Pancreas (tissue), 10 donors: ENCODE measurements around the gene CCDC78. TPM values are rescaled to one million over a fixed set of nuclear protein-coding genes. Genes with fewer than 3 reads are reported as not detected.

Source experiments
- ATAC-seq, 4 donors: fragments of 200-7000 bp; cut with Tn5 transposase; one replicate each; pipeline versions ENCODE4 v1.8.0 to v1.9.1; 2020; ENCODE audit warnings: mild to moderate bottlenecking in 4 of 4, moderate library complexity in 4 of 4
- DNase-seq, 6 donors: peaks; one replicate each; pipeline ENCODE4 v3.0.0-alpha.2; 2020
- FAIRE-seq: peaks from 2 replicates; lab custom pipeline; 2012; peaks lifted over from hg19 to GRCh38; lab: Jason Lieb, UNC
- H3K27ac ChIP-seq, 4 donors: fragments of 200-600 bp; sonication (generic); 1 replicate in 3 of 4; 2 replicates in 1 of 4; pipeline versions ENCODE4 v1.5.0 to v1.8.0; 2020
- H3K27me3 ChIP-seq, 4 donors: fragments of 200-600 bp; one replicate each; pipeline ENCODE4 v1.8.0; 2021
- H3K36me3 ChIP-seq, 3 donors: fragments of 200-600 bp; sonication (generic) in 1 of 3; one replicate each; pipeline versions ENCODE4 v1.5.0 to v1.8.0; 2020 to 2021
- H3K4me1 ChIP-seq, 3 donors: fragments of 200-600 bp; one replicate each; pipeline ENCODE4 v1.8.0; 2021
- H3K4me3 ChIP-seq, 4 donors: fragments of 200-600 bp; sonication (generic) in 2 of 4; one replicate each; pipeline versions ENCODE4 v1.5.0 to v1.8.0; 2020 to 2021
- H3K9me3 ChIP-seq, 4 donors: fragments of 200-600 bp; one replicate each; pipeline ENCODE4 v1.8.0; 2021
- WGBS, 2 donors: extraction: QIAGEN DNeasy Blood & Tissue Kit; methylation state at CpG; one replicate each; pipeline ENCODE4 v1.1.7; 2013; 5-methylcytosine and 5-hydroxymethylcytosine counted together
- intact Hi-C, 3 donors: fragments of 100-400 bp; cut with DNase I; formaldehyde crosslinking; loops; one replicate each; pipeline versions ENCODE4 v1.11.1 to v1.14.2; 2022
- polyA plus RNA-seq, 2 donors: library from polyadenylated mRNA; stranded (reverse); fragments of 200-250 nt; gene quantifications; one replicate each; pipeline ENCODE4 v1.2.3, GENCODE V29; 2013
- total RNA-seq, 6 donors: library from RNA; stranded (reverse); fragmentation: NEBNext Ultra II Directional in 4 of 6; extraction: Animal tissue kit (Norgen Biotek cat#: 25700) in 4 of 6; gene quantifications; one replicate each; pipeline versions ENCODE4 v1.2.1 to v1.2.4, GENCODE V29; 2021 to 2023
- TF ChIP-seq, protein P1 (sequence below), 4 donors: fragments of 200-600 bp; sonication (generic) in 3 of 4; IDR thresholded peaks; one replicate each; pipeline versions ENCODE4 v1.5.0 to v1.8.0; 2021; ENCODE audit warnings: antibody characterized with exemption in 4 of 4
- donor health status: healthy with polysubstance abuse.
- donor health status: DM: no; HTN: no; CAD: no; lungs with moderate emphysema.
- donor health status: DM: no; HTN: no; CAD: no.
- donor health status: control.
- donor health status: control.
- donor health status: Bipolar disorder and iron deficiency.
- donor health status: DM: yes; HTN: yes; CAD: no.
- donor health status: DM: no; HTN: no; CAD: no.
- donor health status: DM: no; HTN: no; CAD: no.
- donor health status: DM: yes; HTN: yes; CAD: no.

The CCDC78 gene
- total and polyA plus RNA-seq, 8 donors: 0.16 to 7.7 (median 0.46) TPM

DNA sequence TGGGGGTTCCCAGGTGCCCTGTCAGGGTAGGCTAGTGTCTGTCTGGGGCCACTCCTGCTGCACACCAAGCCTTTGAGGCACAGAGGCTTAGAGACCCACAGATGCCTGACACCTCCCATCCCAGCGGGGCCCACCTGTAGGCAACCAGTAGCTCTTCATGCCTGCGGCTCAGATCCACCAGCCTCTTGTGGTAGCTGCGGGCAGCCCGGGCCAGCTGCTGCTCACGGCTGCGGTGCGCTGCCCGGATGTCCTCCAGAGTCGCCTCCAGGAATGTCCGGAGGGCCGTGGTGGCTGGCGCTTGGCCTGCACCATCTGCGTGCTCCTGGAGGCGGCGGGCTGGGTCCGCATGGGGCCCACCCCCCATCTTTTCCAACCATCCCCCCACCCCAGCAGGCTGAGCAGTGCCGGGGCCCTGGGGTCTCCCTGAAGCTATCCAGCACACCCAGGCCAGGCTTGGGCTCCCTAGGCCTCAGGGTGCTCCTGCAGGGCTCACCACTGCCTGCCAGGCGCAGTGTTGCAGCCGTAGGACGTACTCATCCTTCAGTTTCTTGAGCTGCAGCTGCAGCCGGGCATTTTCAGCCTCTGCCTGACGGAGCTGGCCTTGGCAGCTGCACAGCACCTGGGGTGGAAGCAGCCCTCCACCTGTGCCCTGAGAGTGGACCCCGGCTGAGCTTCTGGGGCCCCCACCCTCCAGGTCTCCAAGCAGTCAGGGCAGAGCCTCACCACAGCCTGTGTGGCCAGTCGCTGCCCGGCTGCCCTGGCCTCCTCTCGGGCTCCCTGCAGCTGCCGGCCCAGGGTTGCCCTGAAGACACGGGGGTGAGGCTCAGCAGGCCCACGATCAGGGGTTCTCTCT is 1.8 kb downstream of the CCDC78 start:
- DNase-seq (peak in 2 of 6 donors; percentile 37 to 78), FAIRE-seq (no peak), ATAC-seq (no peak)
- no peak overlapping the region for H3K27ac ChIP-seq
- no peaks in the 10 kb centered on the region for H3K27me3 ChIP-seq
- H3K4me3 ChIP-seq: no peak overlapping the region
- TF ChIP-seq, protein P1, sequence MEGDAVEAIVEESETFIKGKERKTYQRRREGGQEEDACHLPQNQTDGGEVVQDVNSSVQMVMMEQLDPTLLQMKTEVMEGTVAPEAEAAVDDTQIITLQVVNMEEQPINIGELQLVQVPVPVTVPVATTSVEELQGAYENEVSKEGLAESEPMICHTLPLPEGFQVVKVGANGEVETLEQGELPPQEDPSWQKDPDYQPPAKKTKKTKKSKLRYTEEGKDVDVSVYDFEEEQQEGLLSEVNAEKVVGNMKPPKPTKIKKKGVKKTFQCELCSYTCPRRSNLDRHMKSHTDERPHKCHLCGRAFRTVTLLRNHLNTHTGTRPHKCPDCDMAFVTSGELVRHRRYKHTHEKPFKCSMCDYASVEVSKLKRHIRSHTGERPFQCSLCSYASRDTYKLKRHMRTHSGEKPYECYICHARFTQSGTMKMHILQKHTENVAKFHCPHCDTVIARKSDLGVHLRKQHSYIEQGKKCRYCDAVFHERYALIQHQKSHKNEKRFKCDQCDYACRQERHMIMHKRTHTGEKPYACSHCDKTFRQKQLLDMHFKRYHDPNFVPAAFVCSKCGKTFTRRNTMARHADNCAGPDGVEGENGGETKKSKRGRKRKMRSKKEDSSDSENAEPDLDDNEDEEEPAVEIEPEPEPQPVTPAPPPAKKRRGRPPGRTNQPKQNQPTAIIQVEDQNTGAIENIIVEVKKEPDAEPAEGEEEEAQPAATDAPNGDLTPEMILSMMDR (IDR thresholded peaks at IDR 0.05): no peak
- intact Hi-C loops: no loop called here
- no peaks in the 10 kb centered on the region for H3K36me3 ChIP-seq
- peaks cover 15 to 32% (median 24%) of the 10 kb centered on the region in 3 donors for H3K4me1 ChIP-seq
- 58 to 61% methylated on average over 26 to 29 of the region's 29 CpGs for WGBS, 2 donors
- no peaks in the 10 kb centered on the region for H3K9me3 ChIP-seq

DNA sequence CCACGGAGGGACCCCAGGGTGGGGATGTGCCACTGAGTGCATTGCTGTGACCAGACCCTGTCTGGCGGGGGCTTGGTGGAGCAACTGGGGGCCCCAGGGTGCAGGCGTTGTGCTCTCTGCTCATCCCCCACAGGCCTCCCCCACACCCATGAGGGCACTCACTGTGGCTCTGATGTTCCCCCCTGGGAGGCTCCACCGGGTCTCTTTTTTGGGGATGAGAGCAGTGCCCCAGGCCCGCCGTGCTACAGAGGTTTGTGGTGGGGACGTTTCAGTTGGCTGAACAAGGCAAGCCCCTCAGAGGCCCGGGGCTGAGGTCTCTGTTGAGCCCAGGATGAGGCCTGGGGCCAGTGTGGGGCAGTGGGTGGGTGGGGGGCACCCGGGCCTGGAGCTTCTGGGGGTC is 2.5 kb downstream of the CCDC78 start:
- peaks cover 15 to 32% (median 25%) of the 10 kb centered on the region in 3 donors for H3K4me1 ChIP-seq
- DNase-seq (peak in 1 of 6 donors; percentile 70), ATAC-seq (no peak)

DNA sequence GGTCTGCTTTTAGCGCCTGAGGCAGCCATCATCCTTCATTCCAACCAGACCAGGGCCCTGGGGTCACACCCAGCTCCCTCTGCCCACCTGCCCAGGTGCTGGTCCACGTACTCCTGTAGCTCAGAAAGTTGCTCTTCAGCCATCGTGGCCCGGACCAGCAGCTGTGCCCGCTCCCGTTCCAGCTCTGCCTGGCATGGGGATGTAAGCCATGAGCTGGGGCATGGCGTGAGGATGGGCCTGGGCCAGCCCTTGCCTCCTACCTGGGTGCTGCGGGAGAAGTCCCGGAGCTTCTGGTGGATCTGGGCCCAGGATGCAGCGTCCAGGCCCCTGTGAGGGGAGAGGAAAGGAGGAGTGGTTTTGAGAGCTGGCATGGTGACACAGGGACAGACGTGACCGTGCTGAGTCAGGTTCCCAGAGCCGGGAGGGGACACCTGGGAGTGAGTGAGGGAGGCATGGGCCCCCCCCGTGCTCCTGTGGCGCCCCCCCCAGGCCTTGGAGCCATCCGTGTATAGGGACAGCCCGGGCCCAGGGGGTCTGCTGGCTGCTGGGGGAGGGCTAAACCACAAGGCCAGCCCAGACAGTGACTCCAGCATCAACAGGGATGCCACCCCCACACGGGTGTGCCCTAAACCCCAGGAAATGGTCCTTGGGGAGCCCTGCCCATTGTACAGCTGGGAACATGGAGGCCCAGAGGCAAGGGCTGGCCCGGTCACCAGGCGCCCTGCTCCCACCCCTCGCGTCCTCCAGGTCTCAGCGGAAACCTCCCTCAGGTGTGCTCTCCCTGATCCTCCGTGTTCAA is 3.2 kb downstream of the CCDC78 start:
- ATAC-seq (no peak), DNase-seq (peak in 2 of 6 donors; percentile 42 to 82), FAIRE-seq (no peak)
- TF ChIP-seq, protein P1 (IDR thresholded peaks at IDR 0.05): no peak
- Histone ChIP-seq H3K9me3 (no peaks in the 10 kb centered on the region), H3K4me3 (no peak overlapping the region), H3K27me3 (no peaks in the 10 kb centered on the region), H3K36me3 (no peaks in the 10 kb centered on the region), H3K27ac (no peak overlapping the region), H3K4me1 (peaks cover 15 to 26% (median 20%) of the 10 kb centered on the region in 3 donors)
- intact Hi-C loops: no loop called here
- 84% methylated on average over 22 to 24 of the region's 24 CpGs for WGBS, 2 donors

More for the DNA sequence above, 2.5 kb downstream of the CCDC78 start:
- Histone ChIP-seq H3K9me3 (no peaks in the 10 kb centered on the region), H3K4me3 (no peak overlapping the region), H3K36me3 (no peaks in the 10 kb centered on the region), H3K27me3 (no peaks in the 10 kb centered on the region), H3K27ac (no peak overlapping the region)
- no peak for FAIRE-seq
- WGBS, 2 donors: 78 to 83% methylated on average over 9 of the region's 9 CpGs
- intact Hi-C loops: no loop called here
- TF ChIP-seq, protein P1 (IDR thresholded peaks at IDR 0.05): no peak

DNA sequence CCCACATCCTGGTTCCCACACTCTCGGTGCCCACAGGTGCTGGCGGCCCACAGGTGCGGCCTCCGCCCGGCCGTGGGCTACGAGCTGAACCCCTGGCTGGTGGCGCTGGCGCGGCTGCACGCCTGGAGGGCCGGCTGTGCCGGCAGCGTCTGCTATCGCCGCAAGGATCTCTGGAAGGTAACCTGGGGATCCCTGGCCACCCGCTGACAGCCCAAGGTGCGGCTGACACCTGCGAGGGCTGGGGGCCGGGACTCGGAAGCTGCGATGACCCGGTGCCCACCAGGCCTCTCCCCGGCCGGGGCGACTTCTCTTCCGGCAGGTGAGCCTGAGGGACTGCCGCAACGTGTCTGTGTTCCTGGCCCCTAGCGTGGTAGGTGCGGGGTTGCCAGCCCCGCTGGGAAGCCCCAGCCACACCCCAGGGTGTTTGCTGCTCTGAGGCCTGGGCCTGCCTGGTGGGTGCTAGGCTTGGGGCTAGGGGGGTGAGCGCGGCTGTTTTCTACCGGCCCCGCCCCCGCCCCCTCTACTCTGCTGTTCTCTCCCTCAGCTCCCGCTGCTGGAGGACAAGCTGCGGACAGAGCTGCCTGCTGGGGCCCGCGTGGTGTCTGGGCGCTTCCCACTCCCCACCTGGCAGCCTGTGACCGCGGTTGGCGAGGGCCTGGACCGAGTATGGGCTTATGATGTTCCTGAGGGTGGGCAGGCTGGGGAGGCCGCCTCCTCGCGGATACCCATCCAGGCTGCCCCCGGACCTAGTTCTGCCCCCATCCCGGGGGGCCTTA is 4.3 kb downstream of the CCDC78 start:
- TF ChIP-seq, protein P1 (IDR thresholded peaks at IDR 0.05): no peak
- Histone ChIP-seq H3K36me3 (no peaks in the 10 kb centered on the region), H3K27me3 (no peaks in the 10 kb centered on the region), H3K4me3 (peak overlapping the region in 3 of 4 donors; percentile 75 to 89 (median 77)), H3K27ac (peak overlapping the region in 3 of 4 donors; percentile 83 to 84 (median 83)), H3K9me3 (no peaks in the 10 kb centered on the region), H3K4me1 (peaks cover 6 to 16% (median 10%) of the 10 kb centered on the region in 3 donors)
- FAIRE-seq (no peak), DNase-seq (peak in 2 of 6 donors; percentile 45 to 84), ATAC-seq (no peak)
- intact Hi-C loops: no loop called here
- 92 to 93% methylated on average over 50 to 51 of the region's 51 CpGs for WGBS, 2 donors
